Loucy (cell line): ENCODE measurements around the gene OR52R1.

Experiments
- H2AFZ ChIP-seq: fragments of 200-600 bp; sonication (generic); 2 replicates; pipeline ENCODE4 v1.6.0; 2016; ENCODE audit warnings: antibody characterized with exemption, mild to moderate bottlenecking, low read length, moderate library complexity
- H3F3A ChIP-seq: fragments of 200-600 bp; 2 replicates; pipeline ENCODE4 v1.6.0; 2016; ENCODE audit warnings: antibody characterized with exemption, low read depth, mild to moderate bottlenecking
- H3K27me3 ChIP-seq: fragments of 200-600 bp; sonication (generic); 2 replicates; pipeline ENCODE4 v1.6.1; 2014; ENCODE audit warnings: low read length, mild to moderate bottlenecking; ENCODE audit not compliant: insufficient read depth, poor library complexity, severe bottlenecking
- H3K36me3 ChIP-seq: fragments of 200-600 bp; sonication (generic); 2 replicates; pipeline ENCODE4 v1.6.1; 2016; ENCODE audit warnings: low read length; ENCODE audit not compliant: insufficient read depth
- H3K4me1 ChIP-seq: fragments of 200-600 bp; sonication (generic); 2 replicates; pipeline ENCODE4 v1.5.1; 2014; ENCODE audit warnings: low read length, mild to moderate bottlenecking; ENCODE audit not compliant: insufficient read depth, poor library complexity, severe bottlenecking
- H3K4me2 ChIP-seq: fragments of 200-600 bp; sonication (generic); 2 replicates; pipeline ENCODE4 v1.6.0; 2014; ENCODE audit warnings: antibody characterized with exemption, low read length, low read depth, mild to moderate bottlenecking; ENCODE audit not compliant: poor library complexity, severe bottlenecking
- H3K4me3 ChIP-seq: fragments of 200-600 bp; sonication (generic); 2 replicates; pipeline ENCODE4 v1.5.1; 2014; ENCODE audit warnings: low read length, mild to moderate bottlenecking, mixed read lengths; ENCODE audit not compliant: poor library complexity, severe bottlenecking
- H3K79me2 ChIP-seq: fragments of 200-600 bp; sonication (generic); 2 replicates; pipeline ENCODE4 v1.6.1; 2014; ENCODE audit warnings: low read length; ENCODE audit not compliant: insufficient read depth
- H3K9ac ChIP-seq: fragments of 200-600 bp; sonication (generic); 2 replicates; pipeline ENCODE4 v1.6.0; 2014; ENCODE audit warnings: mild to moderate bottlenecking, low read depth, low read length, moderate library complexity; ENCODE audit not compliant: poor library complexity, severe bottlenecking
- H3K9me2 ChIP-seq: fragments of 200-600 bp; sonication (generic); replicated peaks from 2 replicates; pipeline ENCODE4 v1.6.1; 2016; ENCODE audit warnings: low read depth, low read length, mixed read lengths
- H3K9me3 ChIP-seq: fragments of 200-600 bp; sonication (generic); 2 replicates; pipeline ENCODE4 v1.6.1; 2014; ENCODE audit warnings: mild to moderate bottlenecking, antibody characterized with exemption, low read length, low read depth; ENCODE audit not compliant: insufficient read depth
- H4K20me1 ChIP-seq: fragments of 200-600 bp; sonication (generic); 2 replicates; pipeline ENCODE4 v1.6.0; 2014; ENCODE audit warnings: antibody characterized with exemption, low read length, mild to moderate bottlenecking; ENCODE audit not compliant: insufficient read depth, poor library complexity, severe bottlenecking
- CTCF ChIP-seq: fragments of 200-600 bp; sonication (generic); conservative IDR thresholded peaks from 2 replicates; pipeline ENCODE4 v1.5.1; 2014; ENCODE audit warnings: mild to moderate bottlenecking, antibody characterized with exemption, low read length
- EZH2phosphoT487 ChIP-seq: fragments of 200-600 bp; IDR thresholded peaks from 2 replicates; pipeline ENCODE4 v1.6.1; 2018; ENCODE audit warnings: antibody characterized with exemption, mild to moderate bottlenecking, moderate library complexity, borderline replicate concordance

OR52R1 gene

GRCh38 chr11:4826425-4826824 lies 22.2 kb upstream of the OR52R1 start:
- Histone ChIP-seq H3K27me3 (no peaks in the 10 kb centered on the region), H3F3A (no peaks in the 10 kb centered on the region), H3K9me2 (no peaks in the 10 kb centered on the region), H3K4me2 (no peak overlapping the region), H3K9ac (no peak overlapping the region), H2AFZ (no peak overlapping the region), H4K20me1 (no peaks in the 10 kb centered on the region), H3K4me1 (no peaks in the 10 kb centered on the region), H3K4me3 (no peak overlapping the region), H3K36me3 (no peaks in the 10 kb centered on the region), H3K9me3 (no peaks in the 10 kb centered on the region), H3K79me2 (no peaks in the 10 kb centered on the region)
- peak; percentile 61 for TF ChIP-seq CTCF
- no peak for TF ChIP-seq EZH2phosphoT487

- H3K36me3 ChIP-seq: no peaks in the 10 kb centered on the region
- no peaks in the 10 kb centered on the region for H3K27me3 ChIP-seq
- H3K4me3 ChIP-seq: no peak overlapping the region
- H3K4me1 ChIP-seq: no peaks in the 10 kb centered on the region
- no peak for TF ChIP-seq EZH2phosphoT487
- no peak for TF ChIP-seq CTCF
- H3F3A ChIP-seq: no peaks in the 10 kb centered on the region
- H3K9ac ChIP-seq: no peak overlapping the region
- no peaks in the 10 kb centered on the region for H3K9me3 ChIP-seq
- no peaks in the 10 kb centered on the region for H3K9me2 ChIP-seq
- H3K79me2 ChIP-seq: no peaks in the 10 kb centered on the region
- H2AFZ ChIP-seq: no peak overlapping the region
- H3K4me2 ChIP-seq: no peak overlapping the region
- H4K20me1 ChIP-seq: no peaks in the 10 kb centered on the region
These were observed 21.0 kb upstream of the OR52R1 start for GRCh38 chr11:4825132-4825531.

- Histone ChIP-seq H3K9me2 (no peaks in the 10 kb centered on the region), H4K20me1 (no peaks in the 10 kb centered on the region), H3K4me2 (no peak within 1 kb of the TSS), H3K9ac (no peak within 1 kb of the TSS), H2AFZ (no peak within 1 kb of the TSS), H3F3A (no peaks in the 10 kb centered on the region), H3K9me3 (no peaks in the 10 kb centered on the region), H3K4me3 (no peak within 1 kb of the TSS), H3K36me3 (no peaks in the 10 kb centered on the region), H3K79me2 (no peaks in the 10 kb centered on the region), H3K27me3 (no peaks in the 10 kb centered on the region), H3K4me1 (no peaks in the 10 kb centered on the region)
- TF ChIP-seq CTCF (no peak), EZH2phosphoT487 (no peak)
These were observed 16.8 kb upstream of the OR52R1 start, which contains the start of gene OR51F2 for GRCh38 chr11:4821021-4821420. Gene OR51F2, plus strand, starts transcription at chr11:4821321. Its CDS starts 101 bp downstream, at chr11:4821422.
